H9 (cell line): ENCODE results near the gene OLIG2. TPM values are rescaled to one million over a fixed set of nuclear protein-coding genes. Genes with fewer than 3 reads are reported as not detected.
A peak's percentile ranks its signal among the peaks of the same experiment; 100 is the strongest.

Source experiments
- DNase-seq: peaks from one replicate; pipeline ENCODE4 v3.0.0-alpha.2; 2017
- H2AFZ ChIP-seq: one replicate; pipeline ENCODE4 v1.6.1; 2013; ENCODE audit warnings: mild to moderate bottlenecking, low read length, control low read depth, moderate library complexity
- H2AK5ac ChIP-seq: 2 replicates; pipeline ENCODE4 v1.6.1; 2013; ENCODE audit warnings: low read length, control low read depth, mixed read lengths; ENCODE audit not compliant: insufficient read length
- H2BK120ac ChIP-seq: one replicate; pipeline ENCODE4 v1.6.1; 2013; ENCODE audit warnings: low read depth, mild to moderate bottlenecking, low read length, control low read depth, inconsistent platforms; ENCODE audit not compliant: poor library complexity, severe bottlenecking
- H2BK12ac ChIP-seq: 2 replicates; pipeline ENCODE4 v1.6.1; 2013; ENCODE audit warnings: low read length, control low read depth, mixed read lengths, low read depth; ENCODE audit not compliant: insufficient read length
- H2BK15ac ChIP-seq: 2 replicates; pipeline ENCODE4 v1.6.1; 2013; ENCODE audit warnings: low read depth, low read length, control low read depth
- H2BK20ac ChIP-seq: one replicate; pipeline ENCODE4 v1.6.1; 2013; ENCODE audit warnings: low read depth, mild to moderate bottlenecking, low read length, control low read depth, inconsistent platforms; ENCODE audit not compliant: poor library complexity, severe bottlenecking
- H2BK5ac ChIP-seq: 2 replicates; pipeline ENCODE4 v1.6.1; 2013; ENCODE audit warnings: low read length, control low read depth, mixed read lengths; ENCODE audit not compliant: insufficient read length
- H3K14ac ChIP-seq: 2 replicates; pipeline ENCODE4 v1.6.1; 2013; ENCODE audit warnings: low read length, control low read depth; ENCODE audit not compliant: insufficient read depth
- H3K18ac ChIP-seq: 2 replicates; pipeline ENCODE4 v1.6.1; 2013; ENCODE audit warnings: low read depth, mild to moderate bottlenecking, mixed read lengths, low read length, control low read depth; ENCODE audit not compliant: insufficient read length
- H3K23ac ChIP-seq: 2 replicates; pipeline ENCODE4 v1.6.1; 2013; ENCODE audit warnings: low read length, control low read depth, mixed read lengths, low read depth; ENCODE audit not compliant: insufficient read length
- H3K23me2 ChIP-seq: 2 replicates; pipeline ENCODE4 v1.6.1; 2013; ENCODE audit warnings: low read depth, mild to moderate bottlenecking, mixed read lengths, low read length, control low read depth; ENCODE audit not compliant: insufficient read length, poor library complexity, severe bottlenecking
- H3K27ac ChIP-seq: 2 replicates; pipeline ENCODE4 v1.5.1; 2013; ENCODE audit warnings: low read length, control low read depth, mixed read lengths, low read depth; ENCODE audit not compliant: insufficient read length
- H3K27me3 ChIP-seq: 2 replicates; pipeline ENCODE4 v1.6.1; 2013; ENCODE audit warnings: low read length, control low read depth, inconsistent platforms; ENCODE audit not compliant: insufficient read depth
- H3K4ac ChIP-seq: 2 replicates; pipeline ENCODE4 v1.6.1; 2013; ENCODE audit warnings: low read depth, mild to moderate bottlenecking, control low read depth, inconsistent platforms, low read length, moderate library complexity
- H3K4me1 ChIP-seq: 2 replicates; pipeline ENCODE4 v1.6.1; 2013; ENCODE audit warnings: low read length, control low read depth, inconsistent platforms; ENCODE audit not compliant: insufficient read depth
- H3K4me2 ChIP-seq: 2 replicates; pipeline ENCODE4 v1.6.1; 2013; ENCODE audit warnings: low read length, control low read depth, mixed read lengths; ENCODE audit not compliant: insufficient read length, insufficient read depth
- H3K56ac ChIP-seq: 2 replicates; pipeline ENCODE4 v1.6.1; 2013; ENCODE audit warnings: low read depth, mild to moderate bottlenecking, mixed read lengths, low read length, control low read depth; ENCODE audit not compliant: insufficient read length
- H3K79me1 ChIP-seq: 2 replicates; pipeline ENCODE4 v1.6.1; 2013; ENCODE audit warnings: low read depth, mild to moderate bottlenecking, moderate library complexity, low read length, control low read depth, inconsistent platforms; ENCODE audit not compliant: insufficient read depth, poor library complexity, severe bottlenecking
- H3K79me2 ChIP-seq: 2 replicates; pipeline ENCODE4 v1.6.1; 2013; ENCODE audit warnings: low read length, control low read depth, inconsistent platforms; ENCODE audit not compliant: insufficient read depth
- H3K9ac ChIP-seq: 2 replicates; pipeline ENCODE4 v1.6.1; 2013; ENCODE audit warnings: low read length, control low read depth, mixed read lengths; ENCODE audit not compliant: insufficient read length; ENCODE audit errors: extremely low read depth
- H3K9me3 ChIP-seq: one replicate; pipeline ENCODE4 v1.6.1; 2013; ENCODE audit warnings: low read depth, low read length, inconsistent platforms; ENCODE audit not compliant: control insufficient read depth
- H3T11ph ChIP-seq: one replicate; pipeline ENCODE4 v1.6.1; 2013; ENCODE audit warnings: mild to moderate bottlenecking, low read length, control low read depth, inconsistent platforms
- H4K20me1 ChIP-seq: one replicate; pipeline ENCODE4 v1.6.1; 2013; ENCODE audit not compliant: control insufficient read depth, insufficient read length, insufficient read depth
- H4K5ac ChIP-seq: 2 replicates; pipeline ENCODE4 v1.6.1; 2013; ENCODE audit warnings: low read depth, mild to moderate bottlenecking, mixed read lengths, low read length, control low read depth; ENCODE audit not compliant: insufficient read length
- H4K8ac ChIP-seq: replicated peaks from 2 replicates; pipeline ENCODE4 v1.6.1; 2013; ENCODE audit warnings: low read length, control low read depth, mixed read lengths, low read depth; ENCODE audit not compliant: insufficient read length
- H4K91ac ChIP-seq: 2 replicates; pipeline ENCODE4 v1.6.1; 2013; ENCODE audit warnings: low read depth, mild to moderate bottlenecking, moderate library complexity, mixed read lengths, low read length, control low read depth; ENCODE audit not compliant: insufficient read length
- H3K27ac Mint-ChIP-seq, 3 experiments: 2 replicates in 2 of 3; 3 replicates in 1 of 3; pipeline ENCODE4 v1.8.0; 2020 to 2021; ENCODE audit warnings: mixed read lengths in 3 of 3, mild to moderate bottlenecking in 1 of 3, moderate library complexity in 1 of 3
- H3K27me3 Mint-ChIP-seq: 2 replicates; pipeline ENCODE4 v1.8.0; 2021; ENCODE audit warnings: low read depth, mild to moderate bottlenecking, moderate library complexity, mixed read lengths
- H3K36me3 Mint-ChIP-seq, 3 experiments: 2 replicates in 2 of 3; 3 replicates in 1 of 3; pipeline ENCODE4 v1.8.0; 2020 to 2021; ENCODE audit warnings: low read depth in 3 of 3, mixed read lengths in 3 of 3; ENCODE audit not compliant: insufficient read depth in 1 of 3
- H3K4me1 Mint-ChIP-seq, 2 experiments: 2 replicates each; pipeline ENCODE4 v1.8.0; 2020; ENCODE audit warnings: mixed read lengths in 2 of 2
- H3K4me3 Mint-ChIP-seq, 2 experiments: 2 replicates in 1 of 2; 3 replicates in 1 of 2; pipeline ENCODE4 v1.8.0; 2020 to 2021; ENCODE audit warnings: mild to moderate bottlenecking in 2 of 2, mixed read lengths in 2 of 2, moderate library complexity in 1 of 2
- H3K9me3 Mint-ChIP-seq, 2 experiments: 2 replicates in 1 of 2; 3 replicates in 1 of 2; pipeline ENCODE4 v1.8.0; 2020; ENCODE audit warnings: mild to moderate bottlenecking in 2 of 2, mixed read lengths in 2 of 2, moderate library complexity in 1 of 2
- CTCF ChIP-seq: fragments of 200-600 bp; sonication (generic); conservative IDR thresholded peaks from 3 replicates; pipeline ENCODE4 v1.8.0; 2021; ENCODE audit warnings: antibody characterized with exemption, mild to moderate bottlenecking
- WGBS: extraction: QIAGEN DNeasy Blood & Tissue Kit; methylation state at CpG from one replicate; pipeline ENCODE4 v1.1.7; 2013; ENCODE audit warnings: missing lambda C conversion rate, low lambda C conversion rate, mixed read lengths; ENCODE audit not compliant: insufficient read length; ENCODE audit errors: extremely low coverage; 5-methylcytosine and 5-hydroxymethylcytosine counted together
- total RNA-seq: library from RNA; stranded (reverse); gene quantifications from 2 replicates; pipeline ENCODE4 v1.2.1, GENCODE V29; 2021

OLIG2 gene
- total RNA-seq, 1 experiment from 2014 or later: 1.4 TPM

- peak overlapping the region; percentile 46 to 70 for H3K4me3 Mint-ChIP-seq
- no peak overlapping the region for H2BK15ac ChIP-seq
Measured at GRCh38 chr21:33022489-33022827, 3.3 kb upstream of the OLIG2 start.

More at GRCh38 chr21:33022489-33022827, 3.3 kb upstream of the OLIG2 start:
- H2BK120ac ChIP-seq: no peak overlapping the region
- no CpG with 5 or more reads among the region's 17 CpGs for WGBS
- no peak overlapping the region for H2BK12ac ChIP-seq
- no peak overlapping the region; the same call in 1 of the 2 replicates for H3K14ac ChIP-seq
- no peak overlapping the region for H3K56ac ChIP-seq
- no peak for DNase-seq
- no peak overlapping the region for H4K5ac ChIP-seq
- H3K9ac ChIP-seq: no peak overlapping the region
- peaks cover 2 to 5% of the 10 kb centered on the region in 2 experiments; a peak in 3 of 5 replicates for H3K9me3 Mint-ChIP-seq
- no peak overlapping the region for H4K8ac ChIP-seq
- TF ChIP-seq CTCF: no peak
- no peak overlapping the region for H3K23ac ChIP-seq
- no peak overlapping the region for H3K27ac ChIP-seq
- H3K79me1 ChIP-seq: no peaks in the 10 kb centered on the region
- H3K4me2 ChIP-seq: peak overlapping the region; percentile 45
- H3K27me3 ChIP-seq: peaks cover 87% of the 10 kb centered on the region
- peaks cover 98% of the 10 kb centered on the region for H3K27me3 Mint-ChIP-seq
- no peaks in the 10 kb centered on the region for H4K20me1 ChIP-seq
- H3K4ac ChIP-seq: no peak overlapping the region
- no peak overlapping the region for H3K27ac Mint-ChIP-seq
- H3K36me3 Mint-ChIP-seq: no peaks in the 10 kb centered on the region; a peak in 2 of 7 replicates
- H3K79me2 ChIP-seq: no peaks in the 10 kb centered on the region
- no peak overlapping the region for H2AFZ ChIP-seq
- peaks cover 20% of the 10 kb centered on the region for H3K23me2 ChIP-seq
- H3K4me1 Mint-ChIP-seq: peaks cover 29 to 58% of the 10 kb centered on the region in 2 experiments
- no peaks in the 10 kb centered on the region for H3K9me3 ChIP-seq
- H3K4me1 ChIP-seq: no peaks in the 10 kb centered on the region
- H3T11ph ChIP-seq: no peak overlapping the region
- no peak overlapping the region for H4K91ac ChIP-seq
- H2BK5ac ChIP-seq: no peak overlapping the region
- H2AK5ac ChIP-seq: no peak overlapping the region
- H3K18ac ChIP-seq: no peak overlapping the region
- H2BK20ac ChIP-seq: no peak overlapping the region
